ENCODE measurements around the gene MDFI. TPM values are rescaled to one million over a fixed set of nuclear protein-coding genes. Genes with fewer than 3 reads are reported as not detected.

Gene MDFI
- total RNA-seq, 1 donor from 2014 or later: not detected

DNA sequence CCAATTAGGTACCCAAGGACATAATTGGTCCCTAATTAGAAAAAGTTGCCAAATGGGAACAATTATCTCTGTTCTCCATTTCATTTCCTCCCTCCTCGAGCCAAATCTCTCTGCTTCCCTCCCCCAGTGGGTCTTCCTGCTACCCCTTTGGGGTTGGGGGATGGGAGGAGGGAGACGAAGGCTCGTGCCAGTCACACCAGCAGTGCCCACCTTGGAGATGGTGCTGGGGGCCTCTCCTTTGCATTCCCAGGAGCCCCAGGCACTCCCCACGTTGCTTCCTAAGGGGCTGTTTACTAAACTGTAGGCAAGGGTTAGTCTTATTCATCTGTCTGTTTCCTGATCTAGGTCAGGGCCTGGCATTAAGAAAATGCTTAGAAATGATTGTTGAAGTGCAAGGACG lies 33.1 kb downstream of the MDFI start:
- ATAC-seq (ENCODE audit: low read depth): no peak
- ChIA-PET POLR2A (no interaction called here), CTCF (no interaction called here)
- peaks cover 4% of the 10 kb centered on the region for H3K4me1 Mint-ChIP-seq
- DNase-seq: no peak
- no peak overlapping the region for H3K27ac Mint-ChIP-seq
- no peaks in the 10 kb centered on the region for H3K36me3 Mint-ChIP-seq (ENCODE audit: low read depth)
- H3K27me3 Mint-ChIP-seq: peaks cover 22% of the 10 kb centered on the region
- H3K9me3 Mint-ChIP-seq: peaks cover 5% of the 10 kb centered on the region
- TF ChIP-seq, protein P1, sequence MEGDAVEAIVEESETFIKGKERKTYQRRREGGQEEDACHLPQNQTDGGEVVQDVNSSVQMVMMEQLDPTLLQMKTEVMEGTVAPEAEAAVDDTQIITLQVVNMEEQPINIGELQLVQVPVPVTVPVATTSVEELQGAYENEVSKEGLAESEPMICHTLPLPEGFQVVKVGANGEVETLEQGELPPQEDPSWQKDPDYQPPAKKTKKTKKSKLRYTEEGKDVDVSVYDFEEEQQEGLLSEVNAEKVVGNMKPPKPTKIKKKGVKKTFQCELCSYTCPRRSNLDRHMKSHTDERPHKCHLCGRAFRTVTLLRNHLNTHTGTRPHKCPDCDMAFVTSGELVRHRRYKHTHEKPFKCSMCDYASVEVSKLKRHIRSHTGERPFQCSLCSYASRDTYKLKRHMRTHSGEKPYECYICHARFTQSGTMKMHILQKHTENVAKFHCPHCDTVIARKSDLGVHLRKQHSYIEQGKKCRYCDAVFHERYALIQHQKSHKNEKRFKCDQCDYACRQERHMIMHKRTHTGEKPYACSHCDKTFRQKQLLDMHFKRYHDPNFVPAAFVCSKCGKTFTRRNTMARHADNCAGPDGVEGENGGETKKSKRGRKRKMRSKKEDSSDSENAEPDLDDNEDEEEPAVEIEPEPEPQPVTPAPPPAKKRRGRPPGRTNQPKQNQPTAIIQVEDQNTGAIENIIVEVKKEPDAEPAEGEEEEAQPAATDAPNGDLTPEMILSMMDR (IDR thresholded peaks at IDR 0.05): no peak
- no peak overlapping the region for H3K4me3 Mint-ChIP-seq
- intact Hi-C loops (cut with micrococcal nuclease): no loop called here

DNA sequence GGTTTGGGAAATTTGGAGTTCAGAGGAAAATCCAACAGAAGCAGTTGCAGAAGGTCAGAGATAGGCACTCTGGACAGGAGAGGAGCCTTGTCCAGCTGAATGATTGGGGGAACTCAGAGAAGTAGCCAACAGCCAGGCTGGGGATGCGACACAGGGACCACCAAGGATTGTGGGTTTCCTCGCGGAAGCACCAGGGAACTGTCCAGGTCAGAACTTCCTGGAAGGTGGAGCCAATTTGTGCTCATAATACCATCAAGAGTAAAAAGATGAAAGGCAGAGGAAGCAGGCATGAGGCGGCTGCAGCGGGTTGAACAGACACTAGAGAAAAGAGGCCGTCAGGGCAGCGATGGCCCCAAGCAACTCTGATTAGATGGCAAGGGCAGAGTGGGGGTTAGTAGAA lies 33.7 kb downstream of the MDFI start:
- DNase-seq: no peak
- intact Hi-C loops (cut with micrococcal nuclease): no loop called here
- peaks cover 4% of the 10 kb centered on the region for H3K4me1 Mint-ChIP-seq
- H3K27ac Mint-ChIP-seq: no peak overlapping the region
- POLR2A ChIA-PET: no interaction called here
- ATAC-seq (ENCODE audit: low read depth): no peak
- CTCF ChIA-PET: no interaction called here
- no peak overlapping the region for H3K4me3 Mint-ChIP-seq
- peaks cover 5% of the 10 kb centered on the region for H3K9me3 Mint-ChIP-seq
- TF ChIP-seq, protein P1 (IDR thresholded peaks at IDR 0.05): no peak
- H3K36me3 Mint-ChIP-seq (ENCODE audit: low read depth): no peaks in the 10 kb centered on the region
- peaks cover 22% of the 10 kb centered on the region for H3K27me3 Mint-ChIP-seq

DNA sequence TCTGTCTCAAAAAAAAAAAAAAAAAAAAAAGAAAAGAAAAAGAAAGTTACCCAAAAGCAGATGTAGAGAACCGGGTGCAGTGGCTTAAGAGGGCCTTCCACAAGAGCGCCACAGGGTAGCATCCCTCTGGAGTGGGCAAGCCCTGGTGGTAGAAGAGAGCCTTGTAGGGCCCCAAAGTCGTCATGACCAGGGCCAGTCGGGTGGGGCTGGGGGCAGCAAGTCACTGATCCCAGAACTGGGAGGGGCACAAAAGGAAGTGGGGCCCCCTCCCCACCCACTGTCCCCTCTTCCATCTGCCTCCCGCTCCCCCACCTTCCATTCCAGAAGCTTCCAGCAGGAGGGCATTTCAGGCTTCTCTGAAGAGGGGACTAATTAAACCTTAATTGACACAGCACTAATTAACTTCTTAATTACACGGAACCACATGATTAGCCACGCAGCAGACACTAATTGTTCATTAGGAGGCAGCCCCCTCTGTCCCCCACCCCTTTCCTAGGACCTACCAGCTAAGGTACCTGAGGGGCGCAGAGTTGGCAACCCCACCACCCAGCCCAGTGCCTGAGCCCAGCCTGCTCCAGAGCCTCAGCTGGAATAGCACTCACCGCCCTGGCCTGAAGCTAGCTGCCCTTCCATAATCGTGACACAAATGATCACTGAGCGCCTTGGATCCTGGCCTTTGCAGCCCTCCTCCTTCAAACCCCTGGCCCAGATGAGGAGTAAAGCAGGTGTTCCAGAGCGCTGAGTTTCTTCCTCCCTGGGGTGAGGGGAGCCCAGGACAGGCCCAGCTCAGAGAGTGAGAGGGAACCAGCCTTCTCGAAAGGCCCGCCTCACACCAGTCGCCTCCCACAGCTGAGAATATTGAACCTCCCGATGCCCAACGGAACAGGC lies 34.8 kb downstream of the MDFI start:
- peaks cover 21% of the 10 kb centered on the region for H3K27me3 Mint-ChIP-seq

DNA sequence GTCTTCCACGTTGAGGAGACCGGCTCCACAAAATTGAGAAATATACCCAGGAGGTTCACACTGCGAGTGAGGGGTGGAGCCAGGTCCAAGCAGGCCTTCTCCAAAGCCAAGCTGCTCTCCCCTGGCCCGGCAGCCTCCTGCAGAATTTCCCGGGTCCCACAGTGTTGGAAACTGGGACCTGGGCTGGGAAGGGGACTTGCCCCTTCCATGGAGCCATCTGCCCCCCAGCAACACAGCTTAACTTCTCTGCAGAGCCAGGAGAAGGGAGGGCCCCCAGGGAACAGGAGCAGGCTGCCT lies 35.4 kb downstream of the MDFI start:
- H3K27me3 Mint-ChIP-seq: peaks cover 19% of the 10 kb centered on the region

More for the DNA sequence above, 34.8 kb downstream of the MDFI start:
- Mint-ChIP-seq H3K27ac (no peak overlapping the region), H3K4me1 (peaks cover 2% of the 10 kb centered on the region), H3K4me3 (no peak overlapping the region), H3K36me3 (ENCODE audit: low read depth) (no peaks in the 10 kb centered on the region), H3K9me3 (peaks cover 5% of the 10 kb centered on the region)
- TF ChIP-seq, protein P1 (IDR thresholded peaks at IDR 0.05): no peak
- ChIA-PET CTCF (interaction anchor here (1.5 kb wide), 1 partner anchor 10 kb away, joined by 3 read pairs; no protein-coding TSS in a partner anchor), POLR2A (no interaction called here)
- DNase-seq: no peak
- intact Hi-C loops (cut with micrococcal nuclease): no loop called here
- ATAC-seq (ENCODE audit: low read depth): no peak

More for the DNA sequence above, 35.4 kb downstream of the MDFI start:
- no peak for ATAC-seq (ENCODE audit: low read depth)
- Mint-ChIP-seq H3K4me3 (no peak overlapping the region), H3K27ac (no peak overlapping the region), H3K36me3 (ENCODE audit: low read depth) (no peaks in the 10 kb centered on the region), H3K4me1 (no peaks in the 10 kb centered on the region), H3K9me3 (peaks cover 5% of the 10 kb centered on the region)
- TF ChIP-seq, protein P1 (IDR thresholded peaks at IDR 0.05): no peak
- intact Hi-C loops (cut with micrococcal nuclease): no loop called here
- CTCF ChIA-PET: interaction anchor here (1.5 kb wide), 1 partner anchor 10 kb away, joined by 3 read pairs; no protein-coding TSS in a partner anchor
- POLR2A ChIA-PET: no interaction called here
- no peak for DNase-seq

Data from activated B cell treated with CpG ODN at 0.5 μM for 24 hours (primary cell).